Measurements from ENCODE around the gene KCNQ2. TPM values are rescaled to one million over a fixed set of nuclear protein-coding genes. Genes with fewer than 3 reads are reported as not detected.

Gene KCNQ2
- total and polyA plus RNA-seq, 10 of the 15 experiments (the other 5 are each of a cell fraction or from before 2014, with no cell fraction given) = 0.06 to 0.49 (median 0.26) TPM; not detected in 7

GRCh38 chr20:63469713-63470101 lies 2.7 kb downstream of the KCNQ2 start:
- H3K27me3 ChIP-seq (replicated peaks in 1 of 2; ENCODE audit: control insufficient read depth in 2 of 2, insufficient read depth in 2 of 2, low read length in 1 of 2) = peaks cover 3 to 9% of the 10 kb centered on the region in 2 experiments; a peak in 3 of 4 replicates
- H3K9me3 ChIP-seq (replicated peaks; ENCODE audit: control insufficient read depth, insufficient read depth, low read length) = no peaks in the 10 kb centered on the region
- no peak overlapping the region for H3K27ac ChIP-seq (ENCODE audit: control insufficient read depth, insufficient read depth)
- ATAC-seq (no peak), FAIRE-seq (no peak), DNase-seq (ENCODE audit: low read depth, low spot score) (no peak)
- 48% methylated on average over 13 of the region's 13 CpGs for WGBS (ENCODE audit: insufficient coverage, insufficient replicate concordance, low lambda C conversion rate, missing lambda C conversion rate)
- H4K20me1 ChIP-seq (ENCODE audit: control insufficient read depth, insufficient read depth) = no peaks in the 10 kb centered on the region
- BruUV-seq (replicated peaks) = no TSS peak
- no peaks in the 10 kb centered on the region for H3K36me3 ChIP-seq (ENCODE audit: control insufficient read depth in 2 of 2, insufficient read depth in 2 of 2, low read length in 1 of 2)
- H3K79me2 ChIP-seq (ENCODE audit: control insufficient read depth, insufficient read depth, low read length) = no peaks in the 10 kb centered on the region
- intact Hi-C loops (cut with micrococcal nuclease; ENCODE audit: unreplicated experiment) = no loop called here
- H3K4me2 ChIP-seq (ENCODE audit: control insufficient read depth, insufficient read depth) = no peak overlapping the region
- in situ Hi-C loops (cut with MboI) = no loop called here
- POLR2A ChIA-PET = no interaction called here
- TF ChIP-seq IKZF2 (IDR thresholded peaks at IDR 0.05) (no peak), NFYA (IDR thresholded peaks at IDR 0.05; ENCODE audit: borderline replicate concordance, low read depth, low read length) (no peak), NR2C1 (IDR thresholded peaks at IDR 0.05) (no peak), EZH2 (IDR thresholded peaks at IDR 0.05; ENCODE audit: borderline replicate concordance, control insufficient read depth, low read depth, low read length) (no peak), BRCA1 (IDR thresholded peaks at IDR 0.05; ENCODE audit: low read depth, low read length) (no peak), SREBF2 (IDR thresholded peaks at IDR 0.05; ENCODE audit: low read length) (no peak), TCF7 (IDR thresholded peaks at IDR 0.05; ENCODE audit: borderline replicate concordance) (no peak), STAT3 (IDR thresholded peaks at IDR 0.05; ENCODE audit: low read depth, low read length) (no peak)
- TF ChIP-seq, protein P1, sequence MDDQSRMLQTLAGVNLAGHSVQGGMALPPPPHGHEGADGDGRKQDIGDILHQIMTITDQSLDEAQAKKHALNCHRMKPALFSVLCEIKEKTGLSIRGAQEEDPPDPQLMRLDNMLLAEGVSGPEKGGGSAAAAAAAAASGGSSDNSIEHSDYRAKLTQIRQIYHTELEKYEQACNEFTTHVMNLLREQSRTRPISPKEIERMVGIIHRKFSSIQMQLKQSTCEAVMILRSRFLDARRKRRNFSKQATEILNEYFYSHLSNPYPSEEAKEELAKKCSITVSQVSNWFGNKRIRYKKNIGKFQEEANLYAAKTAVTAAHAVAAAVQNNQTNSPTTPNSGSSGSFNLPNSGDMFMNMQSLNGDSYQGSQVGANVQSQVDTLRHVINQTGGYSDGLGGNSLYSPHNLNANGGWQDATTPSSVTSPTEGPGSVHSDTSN (IDR thresholded peaks at IDR 0.05; ENCODE audit: insufficient replicate concordance, low read depth, low read length) = no peak
- TF ChIP-seq, protein P2, sequence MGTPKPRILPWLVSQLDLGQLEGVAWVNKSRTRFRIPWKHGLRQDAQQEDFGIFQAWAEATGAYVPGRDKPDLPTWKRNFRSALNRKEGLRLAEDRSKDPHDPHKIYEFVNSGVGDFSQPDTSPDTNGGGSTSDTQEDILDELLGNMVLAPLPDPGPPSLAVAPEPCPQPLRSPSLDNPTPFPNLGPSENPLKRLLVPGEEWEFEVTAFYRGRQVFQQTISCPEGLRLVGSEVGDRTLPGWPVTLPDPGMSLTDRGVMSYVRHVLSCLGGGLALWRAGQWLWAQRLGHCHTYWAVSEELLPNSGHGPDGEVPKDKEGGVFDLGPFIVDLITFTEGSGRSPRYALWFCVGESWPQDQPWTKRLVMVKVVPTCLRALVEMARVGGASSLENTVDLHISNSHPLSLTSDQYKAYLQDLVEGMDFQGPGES (IDR thresholded peaks at IDR 0.05) = no peak
- SMC1A ChIA-PET (ENCODE audit: uncharacterized antibody, unreplicated experiment) = no interaction called here
- RAD21 ChIA-PET (ENCODE audit: unreplicated experiment) = no interaction called here
- no peak overlapping the region for H2AFZ ChIP-seq (ENCODE audit: control insufficient read depth, low read depth, low read length)
- CTCF ChIA-PET = no interaction called here
- H3K4me3 ChIP-seq = no peak overlapping the region
- no peak overlapping the region for H3K9ac ChIP-seq (ENCODE audit: control insufficient read depth, insufficient read depth, low read length)
- no peaks in the 10 kb centered on the region for H3K4me1 ChIP-seq (ENCODE audit: control insufficient read depth, insufficient read depth, low read length)
